GM11168 (cell line): Measurements from ENCODE around the gene SERINC2.
"Not testable (repeated sequence)": the region's sequence is repeated elsewhere in the genome, so short reads cannot be mapped to it uniquely, and the experiment has no call there.

Experiments
- in situ Hi-C: fragments of 300-500 bp; cut with MboI; formaldehyde crosslinking; loops from one replicate; pipeline ENCODE4 v1.12.0; 2022; ENCODE audit warnings: low sequenced_read_pairs; ENCODE audit not compliant: unreplicated experiment

The SERINC2 gene

GRCh38 chr1:31382379-31382989 lies 30.5 kb upstream of the SERINC2 start:
- in situ Hi-C loops = no loop called here

GRCh38 chr1:31383967-31384366 lies 29.0 kb upstream of the SERINC2 start:
- in situ Hi-C loops = no loop called here

- in situ Hi-C loops = not testable (repeated sequence)
Observed at GRCh38 chr1:31386576-31387243, 26.3 kb upstream of the SERINC2 start.

GRCh38 chr1:31387612-31388011 lies 25.4 kb upstream of the SERINC2 start:
- in situ Hi-C loops = no loop called here

GRCh38 chr1:31389616-31390015 lies 23.4 kb upstream of the SERINC2 start:
- in situ Hi-C loops = no loop called here

GRCh38 chr1:31390071-31390470 lies 22.9 kb upstream of the SERINC2 start:
- in situ Hi-C loops = no loop called here

- in situ Hi-C loops = no loop called here
Observed at GRCh38 chr1:31393463-31393862, 19.6 kb upstream of the SERINC2 start.

GRCh38 chr1:31394584-31395193 lies 18.3 kb upstream of the SERINC2 start:
- in situ Hi-C loops = no loop called here

GRCh38 chr1:31396633-31397351 lies 16.2 kb upstream of the SERINC2 start:
- in situ Hi-C loops = no loop called here

GRCh38 chr1:31397360-31398095 lies 15.5 kb upstream of the SERINC2 start:
- in situ Hi-C loops = no loop called here

- in situ Hi-C loops = no loop called here
Observed at GRCh38 chr1:31398246-31398645, 14.8 kb upstream of the SERINC2 start.

GRCh38 chr1:31399976-31400375 lies 13.0 kb upstream of the SERINC2 start:
- in situ Hi-C loops = no loop called here

GRCh38 chr1:31400393-31400792 lies 12.6 kb upstream of the SERINC2 start:
- in situ Hi-C loops = no loop called here

- in situ Hi-C loops = no loop called here
Observed at GRCh38 chr1:31401241-31401640, 11.8 kb upstream of the SERINC2 start.

- in situ Hi-C loops = no loop called here
Observed at GRCh38 chr1:31405578-31406245, 7.3 kb upstream of the SERINC2 start.

GRCh38 chr1:31407029-31407626 lies 5.9 kb upstream of the SERINC2 start:
- in situ Hi-C loops = no loop called here

GRCh38 chr1:31408788-31409318 lies 4.2 kb upstream of the SERINC2 start:
- in situ Hi-C loops = no loop called here

- in situ Hi-C loops = no loop called here
Observed at GRCh38 chr1:31409946-31410858, 2.8 kb upstream of the SERINC2 start.
